NCI-H526 (cell line): ENCODE data around the gene FRS3.
A peak's percentile ranks its signal among the peaks of the same experiment; 100 is the strongest.
"Not testable (repeated sequence)": the region's sequence is repeated elsewhere in the genome, so short reads cannot be mapped to it uniquely, and the experiment has no call there.

Experiments
- DNase-seq, 2 experiments: peaks; one replicate each; lab custom pipeline; 2025; lab: John Stamatoyannopoulos, UW

Gene FRS3, protein sequence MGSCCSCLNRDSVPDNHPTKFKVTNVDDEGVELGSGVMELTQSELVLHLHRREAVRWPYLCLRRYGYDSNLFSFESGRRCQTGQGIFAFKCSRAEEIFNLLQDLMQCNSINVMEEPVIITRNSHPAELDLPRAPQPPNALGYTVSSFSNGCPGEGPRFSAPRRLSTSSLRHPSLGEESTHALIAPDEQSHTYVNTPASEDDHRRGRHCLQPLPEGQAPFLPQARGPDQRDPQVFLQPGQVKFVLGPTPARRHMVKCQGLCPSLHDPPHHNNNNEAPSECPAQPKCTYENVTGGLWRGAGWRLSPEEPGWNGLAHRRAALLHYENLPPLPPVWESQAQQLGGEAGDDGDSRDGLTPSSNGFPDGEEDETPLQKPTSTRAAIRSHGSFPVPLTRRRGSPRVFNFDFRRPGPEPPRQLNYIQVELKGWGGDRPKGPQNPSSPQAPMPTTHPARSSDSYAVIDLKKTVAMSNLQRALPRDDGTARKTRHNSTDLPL

DNA sequence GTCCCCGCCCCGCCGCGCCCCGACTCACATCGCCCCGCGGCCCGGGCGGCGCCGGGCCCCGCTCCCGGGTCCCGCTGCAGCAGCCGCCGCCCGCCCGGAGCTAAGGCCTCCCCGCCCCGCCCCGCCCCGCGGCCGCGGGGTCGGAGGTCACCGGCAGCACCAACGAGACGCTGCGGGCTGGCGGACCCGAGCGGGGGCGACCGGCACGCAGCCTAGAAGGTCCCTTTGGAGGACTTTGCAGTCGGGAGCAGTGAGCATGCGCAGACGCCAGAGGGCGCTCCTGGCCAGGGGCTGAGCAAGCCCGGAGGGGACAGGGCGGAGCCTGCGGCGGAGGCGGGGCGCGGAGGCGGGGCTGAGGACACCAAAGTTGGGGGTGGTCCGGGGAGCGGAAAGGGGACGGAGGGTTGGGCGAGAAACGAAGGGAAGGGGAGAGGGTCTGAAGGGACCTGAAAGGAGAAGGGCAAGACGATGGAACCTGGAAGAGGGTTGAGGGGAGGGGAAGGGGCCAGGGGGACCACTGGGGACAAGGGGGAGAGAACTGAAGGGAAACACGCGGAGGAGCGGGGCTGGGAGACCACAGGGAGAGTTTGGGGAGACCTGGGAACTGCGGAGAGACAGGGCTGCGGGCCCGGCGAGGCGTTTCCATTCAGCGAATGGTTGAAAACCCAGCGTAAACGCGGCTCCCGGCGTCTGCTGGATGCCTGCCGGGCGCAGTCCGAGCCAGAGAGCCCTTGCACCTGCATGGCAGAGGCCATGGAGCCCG lies at the start of gene FRS3:
TSS of gene FRS3 (minus strand) at position 113 of the 763 bp plus-strand sequence. CDS start 2,913 bp downstream, outside the sequence.
- peak; percentile 76 to 96 for DNase-seq

GRCh38 chr6:41826343-41827022 lies 46.8 kb upstream of the FRS3 start:
- DNase-seq = no peak

DNA sequence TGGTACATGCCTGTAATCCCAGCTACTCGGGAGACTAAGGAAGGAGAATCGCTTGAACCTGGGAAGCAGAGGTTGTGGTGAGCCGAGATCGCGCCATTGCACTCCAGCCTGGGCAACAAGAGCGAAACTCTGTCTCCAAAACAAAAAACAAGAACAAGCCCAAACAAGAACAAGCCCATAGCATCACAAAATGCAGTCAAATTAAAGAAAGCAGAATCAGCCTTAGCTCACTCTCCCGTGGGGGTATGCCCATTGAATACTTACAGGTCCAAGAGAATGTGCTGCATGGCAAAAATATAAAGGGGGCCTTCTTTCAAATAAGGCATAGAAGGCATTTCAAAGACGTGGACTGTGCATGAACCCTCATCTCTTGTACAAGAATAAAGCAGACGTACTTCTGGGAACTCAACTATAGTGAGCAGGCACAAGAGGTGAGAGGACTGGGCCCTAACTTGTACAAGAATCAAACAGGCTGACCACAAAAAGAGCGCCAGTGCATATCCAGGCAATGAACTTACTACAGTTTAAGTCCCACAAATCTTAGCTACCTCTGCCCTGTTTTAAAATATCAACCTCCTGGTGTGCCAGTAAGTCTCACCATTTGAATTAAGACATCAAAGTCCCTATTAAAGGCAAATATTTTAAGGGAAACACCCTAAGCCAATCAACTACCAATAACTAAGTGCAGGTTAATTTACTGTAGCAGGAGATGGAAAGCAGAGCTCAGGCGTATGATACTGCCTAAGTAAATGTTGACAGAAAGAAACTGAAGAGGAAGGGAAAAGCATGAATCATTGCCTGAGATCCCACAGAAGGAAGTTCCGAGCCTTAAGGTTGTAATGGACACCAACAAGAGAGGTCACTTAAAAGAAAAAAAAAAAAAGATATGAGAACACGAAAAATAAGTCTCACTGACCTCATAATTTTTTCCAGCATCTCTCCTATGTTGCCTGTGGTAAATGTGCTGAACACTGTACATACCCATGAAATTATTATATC lies 45.2 kb upstream of the FRS3 start:
- DNase-seq = no peak

DNA sequence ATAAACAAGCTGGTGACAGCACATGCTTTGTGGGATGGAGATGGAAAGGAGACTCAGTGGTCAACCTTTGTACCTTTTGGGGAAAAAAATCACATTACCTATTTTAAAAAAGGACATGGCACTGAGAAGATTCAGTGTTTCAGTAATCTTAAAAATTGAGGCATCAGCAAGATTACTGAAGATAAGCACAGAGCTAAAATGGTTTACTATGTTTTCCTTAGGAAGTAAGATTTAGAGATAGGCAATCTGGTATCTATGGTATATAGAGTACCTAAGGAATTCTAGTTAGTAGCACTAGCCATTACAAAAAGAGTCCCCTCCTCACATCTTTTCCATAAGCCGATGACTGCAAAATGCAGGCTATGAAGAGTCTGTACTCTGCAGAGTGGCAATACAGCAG lies 43.5 kb upstream of the FRS3 start:
- DNase-seq = no peak

DNA sequence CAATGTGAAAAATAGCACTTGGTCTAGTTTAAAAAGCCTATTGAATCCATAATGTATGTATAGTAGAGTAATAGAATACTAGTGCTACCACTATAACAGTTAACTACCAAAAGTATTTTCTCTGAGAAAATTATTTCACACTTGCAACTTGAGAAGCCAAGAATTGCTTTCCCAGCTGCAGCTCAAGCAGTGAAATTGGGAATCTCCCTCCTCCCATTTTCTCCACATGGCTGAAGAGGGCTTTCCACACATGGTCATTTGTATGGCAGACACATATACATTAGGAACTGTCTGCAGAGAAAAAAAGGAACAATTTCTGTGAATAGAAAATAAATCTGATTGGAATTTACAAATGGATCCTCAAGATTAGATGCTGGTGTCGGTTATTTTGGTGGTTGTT lies 42.3 kb upstream of the FRS3 start:
- DNase-seq = no peak

- no peak for DNase-seq
Measured at GRCh38 chr6:41821266-41821665, 41.6 kb upstream of the FRS3 start.

- no peak for DNase-seq
Measured at GRCh38 chr6:41818271-41819054, 38.8 kb upstream of the FRS3 start.

DNA sequence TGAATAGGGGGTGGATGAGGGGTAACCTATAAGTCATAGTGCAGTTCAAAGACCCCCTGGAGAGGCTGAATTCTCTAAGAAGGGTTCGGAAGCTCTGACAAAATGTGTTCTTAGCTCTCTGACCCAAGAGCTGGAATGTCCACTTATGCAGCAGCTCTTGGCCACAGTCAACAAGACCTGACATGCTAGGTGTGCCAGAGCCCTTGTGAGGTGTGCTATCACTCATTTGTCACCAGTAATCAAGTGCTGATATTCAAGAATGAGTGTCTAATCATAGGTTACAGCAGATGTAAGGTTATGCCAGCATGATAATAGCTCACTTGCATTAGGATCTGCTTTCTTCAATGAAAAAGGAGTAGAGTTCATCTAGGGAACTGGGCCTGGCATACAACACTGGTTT lies 35.9 kb upstream of the FRS3 start:
- DNase-seq = no peak

GRCh38 chr6:41814629-41815028 lies 34.9 kb upstream of the FRS3 start:
- DNase-seq = no peak

GRCh38 chr6:41813956-41814355 lies 34.3 kb upstream of the FRS3 start:
- no peak for DNase-seq

DNA sequence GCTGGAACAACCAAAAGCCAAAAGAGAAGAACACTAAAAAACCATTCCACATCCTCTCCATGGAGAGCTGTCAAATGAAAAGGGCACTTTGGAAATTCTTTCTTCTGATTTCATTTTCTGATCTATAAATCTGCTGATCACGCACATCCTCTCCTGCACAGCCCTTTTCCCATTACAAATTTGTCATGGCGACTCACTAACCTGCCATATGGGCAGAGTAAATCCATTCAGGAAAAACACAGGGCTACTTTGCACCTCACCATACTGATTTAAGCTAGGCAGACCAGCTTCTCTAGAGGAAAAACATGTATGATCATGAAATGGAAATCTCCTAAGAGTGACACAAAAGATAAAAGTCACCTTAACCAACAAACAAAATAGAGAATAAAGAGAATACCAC lies 33.8 kb upstream of the FRS3 start:
- DNase-seq = no peak

DNA sequence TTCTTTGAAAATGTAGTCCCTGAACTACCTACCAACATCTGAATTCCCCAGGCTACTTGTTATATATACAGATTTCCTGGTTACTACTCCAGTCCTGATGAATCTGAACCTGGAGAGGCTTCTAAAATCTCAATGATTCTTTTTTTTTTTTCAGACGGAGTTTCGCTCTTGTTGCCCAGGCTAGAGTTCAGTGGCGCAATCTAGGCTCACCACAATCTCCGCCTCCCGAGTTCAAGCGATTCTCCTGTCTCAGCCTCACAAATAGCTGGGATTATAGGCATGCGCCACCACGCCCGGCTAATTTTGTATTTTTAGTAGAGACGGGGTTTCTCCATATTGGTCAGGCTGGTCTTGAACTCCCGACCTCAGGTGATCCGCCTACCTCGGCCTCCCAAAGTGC lies 32.2 kb upstream of the FRS3 start:
- not testable (repeated sequence) for DNase-seq

GRCh38 chr6:41811095-41811494 lies 31.4 kb upstream of the FRS3 start:
- no peak for DNase-seq

DNA sequence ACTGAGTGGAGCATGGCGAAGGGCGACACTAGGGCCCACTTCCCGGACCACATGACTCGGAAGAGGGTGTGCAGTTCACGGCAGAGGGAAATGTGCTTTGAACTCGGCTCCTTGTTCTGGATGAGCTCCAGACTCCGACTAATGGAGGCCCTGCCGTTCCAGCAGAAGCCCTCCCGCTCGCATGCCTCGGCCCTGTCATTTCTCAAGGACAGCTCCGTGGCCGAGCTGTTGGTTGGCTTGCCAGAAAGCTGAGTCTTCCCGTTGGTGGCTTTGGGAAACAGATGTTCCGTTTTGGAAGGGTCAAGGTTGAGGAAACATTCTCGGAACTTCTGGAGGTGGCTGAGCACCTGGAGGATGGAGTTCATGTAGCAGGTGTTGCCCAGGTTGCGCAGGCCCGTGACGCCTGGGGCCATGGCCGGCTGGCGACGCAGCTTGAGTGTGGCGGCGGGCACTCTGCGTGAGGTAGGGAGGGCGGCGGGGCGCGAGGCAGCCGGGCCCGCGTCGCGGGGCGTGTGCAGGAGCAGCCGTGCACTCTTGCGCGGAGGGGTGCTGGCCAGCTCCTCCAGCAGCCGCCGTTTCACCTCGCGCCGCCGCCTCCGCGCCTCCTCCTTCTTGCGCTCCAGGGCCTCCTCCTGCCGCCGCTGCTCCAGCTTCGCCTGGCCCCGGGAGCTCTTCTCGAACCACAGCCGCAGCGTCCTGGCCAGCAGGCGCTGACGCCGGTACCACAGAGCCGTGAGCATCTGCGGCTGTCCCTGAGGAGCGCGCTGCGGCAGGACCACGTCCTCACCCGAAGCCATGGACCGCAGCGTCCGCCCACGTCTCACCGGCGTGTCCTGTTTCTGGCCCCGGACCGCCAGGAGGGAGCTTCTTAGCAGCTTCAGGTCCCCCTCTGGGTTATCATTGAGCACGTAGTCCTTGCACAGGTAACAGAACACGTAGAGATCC lies 26.4 kb upstream of the FRS3 start:
- DNase-seq = no peak

- DNase-seq = peak in 1 of 2 experiments; percentile 10
Measured at GRCh38 chr6:41801380-41801779, 21.7 kb upstream of the FRS3 start.

- DNase-seq = no peak
Measured at GRCh38 chr6:41799559-41799911, 19.8 kb upstream of the FRS3 start.

DNA sequence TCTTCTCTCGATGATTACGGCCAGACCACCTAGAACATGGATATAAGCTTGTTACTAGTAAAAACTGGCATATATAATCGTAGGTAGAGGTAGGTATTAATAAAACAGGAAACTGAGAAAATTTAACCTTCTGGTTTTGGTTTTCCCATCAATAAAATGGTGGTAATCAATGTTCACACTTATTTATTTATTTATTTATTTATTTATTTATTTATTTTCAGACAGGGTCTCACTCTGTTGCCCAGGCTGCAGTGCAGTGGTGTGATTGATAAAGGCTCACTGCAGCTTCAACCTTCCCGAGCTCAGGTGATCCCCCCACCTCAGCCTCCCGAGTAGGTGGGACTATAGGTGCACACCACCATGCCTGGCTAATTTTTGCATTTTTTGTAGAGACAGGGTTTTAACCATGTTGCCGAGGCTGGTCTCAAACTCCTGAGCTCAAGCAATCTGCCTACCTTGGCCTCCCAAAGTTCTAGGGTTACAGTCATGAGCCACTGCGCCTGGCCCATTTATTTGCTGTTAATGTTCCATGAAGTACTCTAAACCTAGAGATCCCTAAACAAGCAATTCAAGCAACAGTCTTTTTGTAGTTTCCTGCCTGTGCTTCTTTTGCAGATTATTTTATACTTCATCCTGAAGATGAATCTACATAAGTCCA lies 19.3 kb upstream of the FRS3 start:
- no peak for DNase-seq

GRCh38 chr6:41796474-41796873 lies 16.8 kb upstream of the FRS3 start:
- DNase-seq = no peak

- DNase-seq = no peak
Measured at GRCh38 chr6:41791984-41792383, 12.3 kb upstream of the FRS3 start.
